NCI-H2107 treated with DMSO at 0.1 percent for 48 hours (cell line): ENCODE results near the gene MYRF.

Experiments
- DNase-seq: peaks from one replicate; lab custom pipeline; 2025; ENCODE audit not compliant: unreplicated experiment; lab: John Stamatoyannopoulos, UW

MYRF gene

DNA sequence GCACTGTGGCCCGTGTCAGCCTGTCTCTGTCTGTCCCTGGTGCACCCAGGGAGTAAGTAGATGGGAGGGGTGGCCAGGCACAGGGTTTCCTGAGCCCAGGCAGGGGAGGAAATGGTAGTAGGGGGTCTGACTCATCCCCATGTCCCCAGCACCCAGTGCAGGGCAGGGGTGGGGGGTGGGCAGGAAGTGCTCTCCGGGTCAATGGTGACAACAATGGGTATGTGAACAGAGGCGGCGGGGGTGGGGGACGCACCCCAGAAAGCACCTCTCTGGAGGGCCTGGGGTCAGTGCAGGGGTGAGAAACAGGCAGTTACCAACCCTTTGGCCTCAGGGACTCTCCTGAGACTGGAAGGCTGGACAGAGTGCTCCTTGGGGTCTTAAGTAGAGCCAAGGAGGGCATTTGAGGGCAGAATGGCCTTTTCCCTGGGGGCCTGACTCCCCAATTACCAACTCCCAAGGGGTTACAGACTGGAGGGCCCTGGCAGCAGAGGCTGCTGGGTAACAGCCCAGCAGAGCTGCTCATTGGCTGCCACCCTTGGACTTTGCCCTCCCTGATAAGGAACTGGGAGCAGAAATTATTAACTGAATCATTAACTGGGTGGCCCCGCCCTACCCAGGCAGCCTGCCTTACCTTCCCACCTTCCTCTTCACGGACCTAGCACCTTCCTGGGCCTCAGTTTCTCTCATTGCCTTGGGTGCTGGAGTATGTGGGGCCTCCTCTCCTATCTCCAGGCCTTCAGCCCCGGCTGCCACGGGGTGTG, 4.2 kb downstream of the MYRF start:
- no peak for DNase-seq

- DNase-seq, result no peak
Observed at GRCh38 chr11:61757213-61757862, 4.9 kb downstream of the MYRF start.

DNA sequence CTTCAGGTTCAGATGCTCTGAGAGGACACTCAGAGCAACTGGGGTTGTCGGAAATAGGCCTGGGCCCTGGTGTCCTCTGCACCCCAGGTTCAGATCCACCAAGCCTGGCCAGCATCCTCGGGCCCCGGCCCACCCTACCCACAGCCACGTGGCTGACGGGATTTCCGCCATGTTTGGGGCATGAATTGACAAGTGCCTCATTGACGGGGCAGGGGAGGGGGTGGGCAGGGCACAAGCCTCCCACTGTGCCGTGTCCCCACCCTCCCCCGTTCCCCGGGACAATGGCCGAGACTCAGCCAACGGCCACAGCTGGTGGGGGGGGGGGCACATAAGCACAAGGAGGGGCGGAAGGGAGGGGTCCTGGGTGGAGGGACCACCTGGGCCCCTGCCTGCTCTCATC, 8.5 kb downstream of the MYRF start:
- no peak for DNase-seq

DNA sequence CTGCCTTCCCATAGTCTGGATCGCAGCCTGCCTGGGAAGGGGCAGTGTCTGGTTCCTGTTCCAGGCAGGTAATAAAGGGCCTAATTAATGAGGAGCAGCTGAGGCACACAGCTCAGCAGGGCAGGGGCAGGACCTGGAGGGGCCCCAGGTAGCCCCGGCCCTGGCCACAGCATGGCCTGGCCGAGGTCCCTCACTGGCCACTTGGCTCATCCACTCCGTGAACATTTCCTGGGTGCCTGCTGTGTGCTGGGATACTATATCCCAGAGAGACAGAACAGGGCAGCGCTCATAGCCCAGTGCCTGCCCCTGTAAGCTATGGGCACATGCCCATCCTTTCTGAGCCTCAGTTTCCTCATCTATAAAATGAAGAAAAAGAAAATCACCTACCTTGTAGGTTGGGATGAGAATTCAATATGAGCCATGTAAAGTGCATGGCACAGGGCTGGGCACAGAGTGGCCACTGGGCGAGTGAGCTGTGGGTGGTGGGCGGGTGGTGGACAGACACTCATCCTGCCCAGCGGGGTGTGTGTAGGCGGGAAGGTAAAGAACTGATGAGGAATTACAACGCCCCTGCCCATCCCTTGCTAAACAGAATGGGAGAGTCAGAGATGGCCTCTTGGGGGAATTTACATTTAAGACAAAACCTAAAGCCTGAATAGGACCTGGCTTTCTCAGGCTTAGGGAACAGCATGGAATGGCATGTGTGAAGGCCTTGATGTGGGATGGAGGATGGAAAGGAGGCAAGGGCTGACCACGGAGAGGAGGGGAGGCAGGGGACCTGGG, 9.2 kb downstream of the MYRF start:
- no peak for DNase-seq

DNA sequence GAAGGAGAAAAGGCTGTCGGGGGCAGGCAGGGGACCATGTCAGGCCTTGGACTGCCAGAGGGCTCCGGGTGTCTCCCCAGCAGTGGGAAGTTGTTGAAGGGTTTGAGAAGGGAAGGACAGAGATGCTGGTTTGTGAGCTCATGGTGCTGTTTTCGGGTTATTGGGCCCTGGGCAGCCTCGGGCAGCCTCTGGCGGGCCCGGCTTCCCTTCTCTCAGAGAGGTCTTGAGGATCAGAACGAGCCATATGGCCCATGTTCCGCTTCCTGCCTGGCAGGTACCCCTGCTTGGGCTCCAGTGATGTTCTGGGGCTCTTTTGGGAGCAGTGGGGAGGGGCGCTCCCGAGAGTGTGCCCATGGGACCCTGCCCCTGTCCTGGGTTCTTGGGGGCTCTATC, 9.8 kb downstream of the MYRF start:
- DNase-seq, result no peak

GRCh38 chr11:61762798-61763197, 10.4 kb downstream of the MYRF start:
- no peak for DNase-seq

GRCh38 chr11:61763930-61764605, 11.6 kb downstream of the MYRF start:
- no peak for DNase-seq

- DNase-seq, result no peak
Observed at GRCh38 chr11:61764606-61765260, 12.3 kb downstream of the MYRF start.

DNA sequence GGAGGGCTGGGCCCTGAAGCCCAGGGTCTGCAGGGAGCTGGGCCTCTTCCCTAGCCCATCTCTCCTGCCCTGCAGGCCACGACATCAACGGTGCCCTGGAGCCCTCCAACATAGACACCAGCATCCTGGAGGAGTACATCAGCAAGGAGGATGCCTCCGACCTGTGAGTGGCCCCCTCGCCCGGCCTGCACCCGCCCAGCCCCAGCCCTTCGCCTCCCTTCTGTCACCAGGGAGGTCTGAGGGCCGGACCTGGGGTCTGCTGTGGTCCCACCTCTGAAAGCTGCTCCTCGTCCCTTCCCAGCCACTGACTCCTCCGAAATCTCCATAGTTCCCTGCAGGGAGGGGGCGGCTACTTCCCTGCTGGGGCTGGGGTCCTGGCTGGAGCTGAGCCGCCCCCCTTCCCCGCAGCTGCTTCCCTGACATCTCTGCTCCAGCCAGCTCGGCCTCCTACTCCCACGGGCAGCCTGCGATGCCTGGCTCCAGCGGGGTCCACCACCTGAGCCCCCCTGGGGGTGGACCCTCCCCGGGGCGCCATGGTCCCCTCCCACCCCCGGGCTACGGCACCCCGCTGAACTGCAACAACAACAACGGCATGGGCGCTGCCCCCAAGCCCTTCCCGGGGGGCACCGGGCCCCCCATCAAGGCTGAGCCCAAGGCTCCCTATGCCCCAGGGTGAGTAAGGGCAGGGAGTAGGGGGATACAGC, 13.3 kb downstream of the MYRF start:
- DNase-seq, result no peak

GRCh38 chr11:61766353-61766841, 14.0 kb downstream of the MYRF start:
- no peak for DNase-seq

DNA sequence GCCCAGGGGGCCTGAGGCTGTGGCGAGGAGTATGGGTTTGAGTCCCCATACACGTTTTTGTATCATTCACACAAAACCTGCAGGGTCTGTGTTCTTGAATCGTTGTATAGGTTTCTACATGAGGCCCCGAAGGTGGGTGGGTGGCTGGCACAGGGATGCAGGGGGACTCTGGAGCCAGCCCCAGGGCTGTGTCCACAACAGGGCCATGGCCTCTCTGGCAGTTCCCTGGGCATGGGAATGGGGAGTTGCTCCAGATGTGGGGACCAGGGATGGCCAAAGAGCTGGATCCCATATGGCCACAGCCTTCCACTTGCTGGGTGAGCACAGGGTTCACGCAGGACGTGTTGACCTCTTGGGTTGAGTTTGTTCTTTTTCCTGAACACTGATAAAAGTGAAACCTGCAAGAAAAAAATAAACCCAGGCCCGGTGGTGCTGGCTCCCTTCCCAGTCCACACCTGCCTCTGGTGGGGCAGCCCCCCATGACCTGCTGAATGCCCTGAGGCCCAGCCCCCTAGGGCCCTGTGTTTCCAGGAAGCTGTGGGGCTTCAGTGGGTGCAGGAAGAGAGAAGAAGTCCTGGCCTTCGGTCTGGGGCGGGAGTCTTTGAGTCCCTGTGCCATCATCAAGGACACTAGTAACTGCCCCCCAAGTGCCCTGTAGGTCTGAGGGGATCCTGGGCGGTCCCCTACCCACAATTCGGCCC, 16.1 kb downstream of the MYRF start:
- DNase-seq, result no peak

- no peak for DNase-seq
Observed at GRCh38 chr11:61769169-61769920, 16.9 kb downstream of the MYRF start.

GRCh38 chr11:61769946-61770683, 17.7 kb downstream of the MYRF start:
- DNase-seq, result no peak

- no peak for DNase-seq
Observed at GRCh38 chr11:61771195-61771894, 18.9 kb downstream of the MYRF start.

GRCh38 chr11:61771985-61772455, 19.6 kb downstream of the MYRF start:
- DNase-seq, result no peak

GRCh38 chr11:61773356-61773755, 20.9 kb downstream of the MYRF start:
- DNase-seq, result no peak

- no peak for DNase-seq
Observed at GRCh38 chr11:61773809-61774208, 21.4 kb downstream of the MYRF start.
